ENCODE results near the gene BORCS5. TPM values are rescaled to one million over a fixed set of nuclear protein-coding genes. Genes with fewer than 3 reads are reported as not detected.

Gene BORCS5
- total and polyA plus RNA-seq, 2 of the 4 experiments (the other 2 are of a cell fraction) = 14.4 to 18.3 TPM

DNA sequence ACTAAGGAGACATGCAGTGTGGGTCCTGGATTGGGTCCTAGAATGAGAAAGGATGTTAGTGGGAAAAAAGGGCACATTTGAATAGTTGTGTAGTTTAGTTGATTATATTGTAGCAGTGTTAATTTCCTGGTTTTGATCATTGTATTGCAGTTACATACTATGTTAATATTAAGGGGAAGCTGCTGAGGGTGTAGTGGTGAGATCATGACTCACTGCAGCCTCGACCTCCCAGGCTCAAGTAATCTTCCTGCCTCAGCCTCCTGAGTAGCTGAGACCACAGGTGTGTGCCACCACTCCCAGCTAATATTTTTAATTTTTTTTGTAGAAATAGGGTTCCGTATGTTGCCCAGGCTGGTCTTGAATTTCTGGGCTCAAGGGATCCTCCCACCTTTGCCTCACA lies 21.7 kb downstream of the BORCS5 start:
- TF ChIP-seq, protein P1, sequence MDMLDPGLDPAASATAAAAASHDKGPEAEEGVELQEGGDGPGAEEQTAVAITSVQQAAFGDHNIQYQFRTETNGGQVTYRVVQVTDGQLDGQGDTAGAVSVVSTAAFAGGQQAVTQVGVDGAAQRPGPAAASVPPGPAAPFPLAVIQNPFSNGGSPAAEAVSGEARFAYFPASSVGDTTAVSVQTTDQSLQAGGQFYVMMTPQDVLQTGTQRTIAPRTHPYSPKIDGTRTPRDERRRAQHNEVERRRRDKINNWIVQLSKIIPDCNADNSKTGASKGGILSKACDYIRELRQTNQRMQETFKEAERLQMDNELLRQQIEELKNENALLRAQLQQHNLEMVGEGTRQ (IDR thresholded peaks at IDR 0.05; ENCODE audit: low read depth, low read length) = no peak
- TF ChIP-seq FOS (IDR thresholded peaks at IDR 0.05; ENCODE audit: low read depth, low read length) (no peak), MXI1 (IDR thresholded peaks at IDR 0.05; ENCODE audit: borderline replicate concordance, low read depth, low read length) (no peak), BHLHE40 (IDR thresholded peaks at IDR 0.05; ENCODE audit: low read depth, low read length) (no peak), CHD1 (IDR thresholded peaks at IDR 0.05; ENCODE audit: low read depth, low read length) (no peak), MAFK (IDR thresholded peaks at IDR 0.05; ENCODE audit: low read depth, low read length) (no peak), RAD21 (IDR thresholded peaks at IDR 0.05; ENCODE audit: low read length) (no peak), RCOR1 (IDR thresholded peaks at IDR 0.05; ENCODE audit: insufficient replicate concordance, low read length) (no peak), NFE2L2 (IDR thresholded peaks at IDR 0.05; ENCODE audit: low read depth, low read length) (no peak), RFX5 (IDR thresholded peaks at IDR 0.05; ENCODE audit: low read depth, low read length) (no peak), SMC3 (IDR thresholded peaks at IDR 0.05; ENCODE audit: low read depth, low read length) (no peak)
- TF ChIP-seq, protein P2, sequence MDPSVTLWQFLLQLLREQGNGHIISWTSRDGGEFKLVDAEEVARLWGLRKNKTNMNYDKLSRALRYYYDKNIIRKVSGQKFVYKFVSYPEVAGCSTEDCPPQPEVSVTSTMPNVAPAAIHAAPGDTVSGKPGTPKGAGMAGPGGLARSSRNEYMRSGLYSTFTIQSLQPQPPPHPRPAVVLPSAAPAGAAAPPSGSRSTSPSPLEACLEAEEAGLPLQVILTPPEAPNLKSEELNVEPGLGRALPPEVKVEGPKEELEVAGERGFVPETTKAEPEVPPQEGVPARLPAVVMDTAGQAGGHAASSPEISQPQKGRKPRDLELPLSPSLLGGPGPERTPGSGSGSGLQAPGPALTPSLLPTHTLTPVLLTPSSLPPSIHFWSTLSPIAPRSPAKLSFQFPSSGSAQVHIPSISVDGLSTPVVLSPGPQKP (IDR thresholded peaks at IDR 0.05; ENCODE audit: borderline replicate concordance, low read depth, low read length) = no peak
- TF ChIP-seq, protein P3, sequence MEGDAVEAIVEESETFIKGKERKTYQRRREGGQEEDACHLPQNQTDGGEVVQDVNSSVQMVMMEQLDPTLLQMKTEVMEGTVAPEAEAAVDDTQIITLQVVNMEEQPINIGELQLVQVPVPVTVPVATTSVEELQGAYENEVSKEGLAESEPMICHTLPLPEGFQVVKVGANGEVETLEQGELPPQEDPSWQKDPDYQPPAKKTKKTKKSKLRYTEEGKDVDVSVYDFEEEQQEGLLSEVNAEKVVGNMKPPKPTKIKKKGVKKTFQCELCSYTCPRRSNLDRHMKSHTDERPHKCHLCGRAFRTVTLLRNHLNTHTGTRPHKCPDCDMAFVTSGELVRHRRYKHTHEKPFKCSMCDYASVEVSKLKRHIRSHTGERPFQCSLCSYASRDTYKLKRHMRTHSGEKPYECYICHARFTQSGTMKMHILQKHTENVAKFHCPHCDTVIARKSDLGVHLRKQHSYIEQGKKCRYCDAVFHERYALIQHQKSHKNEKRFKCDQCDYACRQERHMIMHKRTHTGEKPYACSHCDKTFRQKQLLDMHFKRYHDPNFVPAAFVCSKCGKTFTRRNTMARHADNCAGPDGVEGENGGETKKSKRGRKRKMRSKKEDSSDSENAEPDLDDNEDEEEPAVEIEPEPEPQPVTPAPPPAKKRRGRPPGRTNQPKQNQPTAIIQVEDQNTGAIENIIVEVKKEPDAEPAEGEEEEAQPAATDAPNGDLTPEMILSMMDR (conservative IDR thresholded peaks at IDR 0.05; ENCODE audit: low read depth, low read length) = no peak
- Histone ChIP-seq H3K4me1 (ENCODE audit: control insufficient read depth, insufficient read depth, low read length) (no peaks in the 10 kb centered on the region), H3K9me1 (ENCODE audit: insufficient read depth, low read length) (no peaks in the 10 kb centered on the region), H4K5ac (ENCODE audit: low read depth, low read length) (no peak overlapping the region), H3K9me3 (ENCODE audit: control insufficient read depth, insufficient read depth, low read length) (no peaks in the 10 kb centered on the region), H3K4me3 (ENCODE audit: insufficient read depth, low read depth, low read length) (no peak overlapping the region), H2AFZ (replicated peaks; ENCODE audit: low read length, poor library complexity) (no peak overlapping the region), H3K4me2 (ENCODE audit: low read depth, low read length) (no peak overlapping the region), H3K18ac (ENCODE audit: low read depth, low read length) (no peak overlapping the region), H2BK120ac (ENCODE audit: low read depth, low read length) (no peak overlapping the region), H3K27me3 (ENCODE audit: control insufficient read depth, insufficient read depth, low read length) (no peaks in the 10 kb centered on the region), H3K14ac (replicated peaks; ENCODE audit: low read depth, low read length) (no peak overlapping the region), H4K8ac (ENCODE audit: low read depth in 2 of 2, low read length in 2 of 2) (no peak overlapping the region), H4K91ac (ENCODE audit: insufficient read depth, low read depth, low read length) (no peak overlapping the region), H3K36me3 (ENCODE audit: control insufficient read depth, insufficient read depth, low read length) (no peaks in the 10 kb centered on the region), H2BK20ac (ENCODE audit: low read depth, low read length) (no peak overlapping the region), H2BK5ac (ENCODE audit: low read depth, low read length, poor library complexity, severe bottlenecking) (no peak overlapping the region), H3K79me1 (ENCODE audit: low read depth in 1 of 2, low read length in 2 of 2) (no peaks in the 10 kb centered on the region), H3K4ac (ENCODE audit: low read depth, low read length) (no peak overlapping the region), H2AK9ac (replicated peaks; ENCODE audit: low read depth, low read length, poor library complexity) (no peak overlapping the region), H3K27ac (ENCODE audit: insufficient read depth, low read length) (no peak overlapping the region), H2BK15ac (ENCODE audit: low read depth, low read length) (no peak overlapping the region), H2AK5ac (ENCODE audit: low read depth, low read length) (no peak overlapping the region), H3K23ac (ENCODE audit: low read depth, low read length) (no peak overlapping the region), H3K56ac (ENCODE audit: extremely low read depth, insufficient read depth, low read length) (no peak overlapping the region), H4K20me1 (ENCODE audit: insufficient read depth, low read length) (no peaks in the 10 kb centered on the region), H3K9ac (ENCODE audit: low read depth, low read length) (no peak overlapping the region)
- DNase-seq (no peak), ATAC-seq (ENCODE audit: low read depth) (no peak)
- POLR2A ChIA-PET (ENCODE audit: unreplicated experiment) = no interaction called here
- WGBS, 2 experiments (ENCODE audit: extremely low coverage in 2 of 2, insufficient read length in 1 of 2) = no CpG with 5 or more reads among the region's 2 CpGs
- CTCF ChIA-PET = interaction anchor here (0.6 kb wide), 1 partner anchor 321 kb away, joined by 3 read pairs; no protein-coding TSS in a partner anchor
- in situ Hi-C loops (cut with MboI; ENCODE audit: low sequenced_read_pairs) (loop anchor here (10.0 kb wide), 1 partner anchor 326 kb away; no protein-coding TSS in a partner anchor), intact Hi-C loops (cut with micrococcal nuclease) (loop anchor here (1.0 kb wide), 1 partner anchor 12 kb away; no protein-coding TSS in a partner anchor), dilution Hi-C loops (cut with HindIII; ENCODE audit: low sequenced_read_pairs, unreplicated experiment) (no loop called here)
- no TSS peak for BruUV-seq (replicated peaks)

All from IMR-90 (cell line).